Measurements from ENCODE around the gene ARSI.

ARSI gene

DNA sequence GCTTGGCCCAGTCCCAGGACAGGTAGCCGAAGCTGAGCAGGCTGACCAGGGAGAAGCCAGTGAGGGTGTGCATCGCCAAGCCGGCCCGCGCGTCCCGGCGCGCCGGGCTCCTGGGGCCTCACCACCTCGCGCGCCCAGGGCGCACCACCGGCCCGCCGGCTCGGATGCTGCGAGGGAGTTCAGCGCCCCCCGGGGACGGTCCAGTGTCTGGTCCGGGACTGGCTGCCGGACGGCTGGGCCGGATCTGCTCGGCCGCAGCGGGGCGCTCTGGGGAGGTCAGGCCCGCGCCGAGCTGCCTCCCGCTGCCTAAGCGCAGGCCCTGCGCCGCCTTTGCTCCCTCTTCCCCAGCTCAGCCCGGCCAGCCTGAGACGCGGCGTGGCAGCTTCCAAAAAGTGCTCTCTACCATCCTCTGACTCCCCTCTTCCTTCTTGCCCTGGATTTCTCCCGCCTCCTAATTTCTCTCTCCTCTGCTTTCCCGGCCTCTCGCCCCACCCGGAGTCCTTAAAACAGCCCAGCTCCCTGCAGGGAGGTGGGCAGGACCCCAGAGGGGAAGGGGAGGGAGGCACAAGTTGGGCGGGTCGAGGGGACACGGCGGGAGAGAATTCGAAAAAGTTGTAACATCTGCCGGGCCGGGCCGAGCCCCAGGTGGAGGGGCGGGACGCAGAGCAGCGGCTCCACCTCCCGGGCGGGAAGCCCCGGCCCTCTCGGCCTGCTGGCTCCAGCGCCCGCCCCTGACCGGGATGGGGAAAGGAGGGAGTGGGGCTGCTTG, at the start of gene ARSI:
ARSI (minus strand) TSS at position 605 of the 769 bp plus-strand sequence; CDS start at position 73, 532 bp downstream.
- DNase-seq, result no peak

DNA sequence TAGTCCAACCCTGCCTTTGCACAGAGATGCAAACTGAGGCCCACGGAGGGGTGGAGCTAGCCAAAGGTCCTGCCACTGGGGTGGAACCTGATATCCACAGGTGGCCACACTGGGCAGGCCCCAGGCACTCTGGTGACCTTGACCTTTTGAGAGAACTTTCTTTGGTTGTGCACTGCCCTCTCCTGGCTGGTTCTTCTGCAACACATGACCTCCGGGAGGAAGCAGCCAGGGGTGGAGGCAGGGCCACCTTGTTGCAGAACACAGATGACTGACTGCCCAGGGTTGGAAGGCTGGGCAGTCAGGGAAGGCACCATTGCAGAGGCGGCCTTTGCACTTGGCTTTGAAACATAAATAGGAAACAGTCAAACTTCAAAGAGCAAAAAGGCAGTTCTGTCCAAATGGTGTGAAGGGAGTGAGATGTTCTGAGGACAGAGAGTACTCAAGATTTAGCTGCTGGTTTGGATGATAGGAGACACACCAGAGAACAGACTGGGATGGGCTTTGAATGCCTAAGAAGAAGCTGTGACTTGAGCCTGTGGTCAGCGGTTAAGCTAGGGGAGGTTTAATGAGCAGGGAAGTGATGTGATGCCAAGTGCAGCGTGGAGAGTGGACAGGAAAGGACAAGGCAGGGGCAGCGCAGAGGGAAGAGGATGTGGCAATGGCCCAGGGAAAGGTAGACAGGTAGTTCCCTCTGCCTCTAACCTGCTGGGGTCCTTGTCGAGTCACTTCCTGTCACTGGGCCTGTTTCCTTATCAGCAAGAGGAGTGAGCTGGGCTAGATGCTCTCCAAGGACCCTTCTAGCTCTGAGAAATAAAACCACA, 48.0 kb upstream of the ARSI start:
- no peak for DNase-seq

DNA sequence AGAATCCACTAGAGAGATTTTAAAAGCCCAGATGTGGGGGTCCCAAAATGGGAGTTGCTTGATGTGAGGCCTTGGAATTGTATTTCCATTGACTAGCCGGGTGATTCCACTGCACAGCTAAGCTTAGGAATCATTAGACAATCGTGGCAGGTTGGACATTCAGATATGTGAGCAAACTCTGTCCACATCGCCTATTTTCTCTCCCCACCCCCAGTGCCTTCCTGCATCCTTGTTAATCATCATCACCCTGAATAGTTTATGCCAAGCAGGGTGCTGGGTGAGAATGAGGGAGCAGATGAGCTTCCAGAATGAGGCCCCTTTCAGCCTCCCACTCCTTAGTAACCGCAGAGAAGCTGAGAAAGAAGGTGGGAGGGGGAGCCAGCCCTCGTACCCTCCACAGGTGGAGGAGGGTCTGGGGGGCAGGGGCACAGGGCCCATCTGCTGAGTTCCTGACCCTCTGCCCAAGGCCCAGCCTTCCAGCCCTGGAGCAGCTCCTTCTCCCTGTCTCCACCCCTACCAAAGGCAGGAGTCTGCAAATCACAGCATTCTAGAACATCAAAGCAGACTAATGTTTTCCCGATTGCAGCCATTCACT, 47.1 kb upstream of the ARSI start:
- DNase-seq, result no peak

DNA sequence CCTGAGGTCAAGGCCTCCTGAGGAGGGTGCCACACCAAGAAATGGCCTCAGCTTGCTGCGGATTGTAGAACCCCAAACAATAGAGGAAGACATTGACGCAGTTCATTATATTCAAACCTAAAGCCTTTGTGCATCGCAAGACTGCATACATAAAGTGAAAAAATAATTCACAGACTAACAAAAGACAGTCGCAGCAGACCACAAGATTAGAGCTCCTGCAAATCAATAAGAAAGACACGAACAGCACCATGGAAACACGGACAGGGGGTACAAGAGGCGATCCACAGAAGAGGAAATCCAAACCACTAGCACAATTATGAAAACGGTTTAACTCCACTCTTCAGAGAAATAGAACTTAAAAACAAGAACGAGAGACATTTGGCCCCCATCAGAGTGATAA, 44.7 kb upstream of the ARSI start:
- no peak for DNase-seq

DNA sequence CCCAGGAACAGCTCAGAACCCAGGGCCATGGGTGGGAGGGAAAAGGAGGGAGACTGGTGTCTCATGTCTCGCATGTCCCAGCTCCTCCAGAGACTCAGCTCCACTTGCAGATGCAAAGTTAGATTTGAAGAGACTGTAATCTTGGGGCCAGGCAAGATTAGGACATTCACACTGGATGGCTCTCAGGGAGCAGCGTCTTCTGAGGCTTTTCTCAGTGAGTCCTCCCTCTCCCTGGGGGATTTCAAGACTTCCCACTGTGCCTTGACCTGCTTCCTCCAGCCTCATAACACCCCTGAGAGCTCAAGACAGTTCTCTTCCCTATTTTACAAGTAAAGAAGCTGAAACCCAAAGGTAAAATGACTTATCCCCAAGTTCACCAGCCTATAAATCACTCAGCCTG, 44.3 kb upstream of the ARSI start:
- no peak for DNase-seq

DNA sequence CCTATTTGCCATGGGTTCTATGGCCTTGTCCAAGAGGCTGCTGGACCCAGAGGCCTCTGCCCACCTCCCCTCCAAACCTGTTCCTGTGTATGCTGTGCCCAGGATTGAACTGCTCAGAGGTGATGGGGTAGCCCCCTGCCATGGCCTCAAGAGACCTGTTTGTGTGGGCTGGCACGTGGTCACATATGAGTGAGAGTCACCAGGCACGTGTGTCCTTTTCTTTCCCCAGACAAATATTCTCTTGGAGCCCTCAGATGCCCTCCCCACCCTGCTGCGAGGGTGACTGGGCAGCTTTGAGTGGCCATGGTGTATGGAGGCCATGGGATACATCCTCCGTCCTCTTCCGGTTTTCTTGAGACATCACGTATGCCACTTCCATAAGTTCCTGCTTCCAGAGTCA, 43.9 kb upstream of the ARSI start:
- no peak for DNase-seq

DNA sequence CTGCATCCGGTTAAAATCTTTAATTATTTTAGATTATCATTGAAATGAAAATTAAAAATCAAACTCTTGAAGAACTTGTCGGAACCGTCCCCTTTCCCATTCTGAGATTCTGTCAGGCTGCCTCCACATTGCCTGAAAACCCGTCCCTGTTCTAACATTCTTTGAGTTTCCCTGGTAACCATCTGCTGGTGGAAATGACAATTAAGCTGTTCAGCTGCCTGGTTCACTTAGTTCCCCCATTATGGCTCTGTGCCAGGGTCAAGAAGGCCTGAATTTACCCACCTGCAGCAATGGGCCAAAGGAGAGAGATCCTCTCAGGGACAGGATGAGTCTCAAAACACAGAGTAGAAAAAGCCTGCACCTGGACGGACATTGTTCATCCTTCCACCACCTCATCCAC, 43.0 kb upstream of the ARSI start:
- no peak for DNase-seq

DNA sequence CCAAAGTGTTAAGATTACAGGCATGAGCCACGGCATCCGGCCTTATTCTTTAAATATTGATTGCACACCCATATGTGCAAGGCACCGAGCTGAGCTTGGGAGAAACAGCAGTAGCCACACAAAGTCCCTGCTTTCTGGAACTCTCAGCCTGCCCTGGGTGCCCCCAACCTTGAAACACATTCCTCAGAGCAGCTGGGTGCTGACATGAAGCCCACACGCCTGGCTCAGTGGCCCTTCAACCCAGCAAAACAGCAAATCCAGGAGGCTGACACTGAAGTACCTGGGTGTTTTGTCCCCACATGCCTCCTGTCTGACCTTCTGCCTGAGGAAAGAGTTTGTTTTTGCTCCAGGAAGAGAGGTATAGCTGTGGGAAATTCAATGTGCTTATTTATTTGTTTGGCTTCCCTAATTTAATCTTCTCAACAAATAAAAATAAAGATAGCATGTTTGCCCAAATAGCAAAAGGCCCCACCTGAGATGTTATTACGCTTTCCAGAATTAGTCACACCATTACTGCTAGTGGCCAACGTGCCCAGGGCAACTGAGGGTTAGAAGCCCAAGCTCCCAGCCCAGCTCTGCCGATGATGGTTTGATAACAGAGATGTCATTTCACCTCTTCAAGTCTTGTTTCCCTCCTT, 41.4 kb upstream of the ARSI start:
- no peak for DNase-seq

DNA sequence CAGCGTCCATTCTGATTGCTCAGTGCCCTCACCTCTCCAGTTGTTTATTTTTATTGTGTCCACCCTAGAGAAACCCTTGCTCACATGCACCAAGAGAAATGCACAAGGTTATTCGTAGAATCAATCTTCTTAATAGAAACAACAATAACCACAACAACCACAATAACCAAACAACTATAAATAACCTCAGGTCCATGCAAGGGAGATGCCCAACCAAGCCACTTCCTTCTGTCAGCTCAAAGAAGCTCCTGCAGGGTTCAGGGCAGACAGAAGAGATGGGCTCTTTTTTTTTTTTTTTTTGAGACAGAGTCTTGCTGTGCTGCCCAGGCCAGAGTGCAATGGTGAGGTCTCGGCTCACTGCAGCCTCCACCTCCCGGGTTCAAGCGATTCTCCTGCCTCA, 39.9 kb upstream of the ARSI start:
- no peak for DNase-seq

DNA sequence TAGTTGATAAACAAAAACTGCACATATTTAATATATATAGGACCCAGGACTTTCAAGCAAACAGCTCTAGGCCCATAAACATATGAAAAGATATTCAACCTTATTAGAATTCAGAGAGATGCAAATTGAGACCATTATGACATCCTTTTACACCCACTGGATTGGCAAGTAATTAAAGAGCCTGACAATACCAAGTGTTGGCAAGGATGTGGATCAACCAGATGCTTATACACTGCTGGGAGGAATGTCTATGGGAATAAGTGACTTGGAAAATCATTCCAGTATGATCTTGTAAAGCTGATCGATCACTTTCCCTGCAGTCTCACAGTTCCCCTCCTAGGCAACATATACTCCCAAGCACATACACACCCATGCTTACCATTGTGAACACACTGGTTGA, 39.3 kb upstream of the ARSI start:
- no peak for DNase-seq

DNA sequence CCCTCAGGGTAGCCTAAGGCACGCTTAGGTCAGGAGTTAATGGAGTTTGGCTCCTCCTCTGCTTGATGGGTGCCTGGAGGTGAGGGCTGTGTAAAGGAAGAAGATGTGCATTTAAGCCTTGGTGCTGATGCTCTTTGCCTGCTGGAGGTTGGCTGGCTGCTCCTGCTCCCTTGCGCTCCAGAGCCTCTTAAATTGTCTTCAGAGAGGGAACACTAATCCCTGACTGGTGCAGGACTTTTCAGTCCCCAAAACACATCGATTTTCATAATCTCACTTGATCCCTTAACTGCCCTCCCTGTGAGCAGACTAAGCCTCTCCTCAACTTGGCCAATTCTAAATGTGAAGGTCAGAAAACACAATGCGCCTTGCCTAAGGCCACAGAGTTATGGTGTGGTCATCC, 38.6 kb upstream of the ARSI start:
- DNase-seq, result no peak

DNA sequence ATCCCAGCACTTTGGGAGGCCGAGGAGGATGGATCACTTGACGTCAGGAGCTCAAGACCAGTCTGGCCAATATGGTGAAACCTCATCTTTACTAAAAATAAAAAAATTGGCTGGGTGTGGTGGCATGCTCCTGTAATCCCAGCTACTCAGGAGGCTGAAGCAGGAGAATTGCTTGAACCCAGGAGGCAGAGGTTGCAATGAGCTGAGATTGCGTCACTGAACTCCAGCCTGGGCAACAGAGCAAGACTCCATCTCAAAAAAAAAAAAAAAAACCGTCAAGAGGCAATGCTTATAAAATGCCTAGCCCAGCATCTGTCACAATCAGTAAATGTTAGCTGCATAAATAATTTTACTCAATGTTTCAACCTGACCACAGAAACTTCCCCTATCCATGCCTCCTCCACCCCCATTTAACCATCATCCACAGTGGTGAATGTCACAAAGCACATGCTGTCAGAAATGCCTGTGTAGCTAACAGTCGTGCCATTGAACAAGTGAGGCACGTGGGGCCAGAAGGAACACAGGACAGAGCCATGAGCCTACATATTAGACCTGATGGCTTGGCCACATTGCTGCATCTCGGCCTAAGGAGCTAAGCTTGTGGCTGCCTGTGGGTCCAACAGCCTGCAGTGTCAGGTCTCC, 38.0 kb upstream of the ARSI start:
- no peak for DNase-seq

DNA sequence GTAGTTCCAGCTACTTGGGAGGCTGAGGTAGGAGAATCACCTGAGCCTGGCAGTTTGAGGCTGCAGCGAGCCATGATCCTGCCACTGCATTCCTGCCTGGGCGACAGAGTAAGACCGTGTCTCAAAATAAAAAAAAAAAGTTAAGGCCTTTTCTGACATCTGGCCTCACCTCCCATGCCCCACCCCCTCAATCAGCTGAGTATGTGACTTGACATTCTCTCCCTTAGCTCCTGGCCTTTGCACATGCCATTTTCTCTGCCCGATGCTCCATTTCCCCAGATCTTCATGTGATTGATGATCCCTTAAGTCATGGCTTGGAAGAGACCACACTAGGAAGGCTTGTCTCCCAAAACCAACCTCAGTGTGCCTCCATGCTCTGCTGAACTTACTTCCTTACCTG, 37.1 kb upstream of the ARSI start:
- no peak for DNase-seq

DNA sequence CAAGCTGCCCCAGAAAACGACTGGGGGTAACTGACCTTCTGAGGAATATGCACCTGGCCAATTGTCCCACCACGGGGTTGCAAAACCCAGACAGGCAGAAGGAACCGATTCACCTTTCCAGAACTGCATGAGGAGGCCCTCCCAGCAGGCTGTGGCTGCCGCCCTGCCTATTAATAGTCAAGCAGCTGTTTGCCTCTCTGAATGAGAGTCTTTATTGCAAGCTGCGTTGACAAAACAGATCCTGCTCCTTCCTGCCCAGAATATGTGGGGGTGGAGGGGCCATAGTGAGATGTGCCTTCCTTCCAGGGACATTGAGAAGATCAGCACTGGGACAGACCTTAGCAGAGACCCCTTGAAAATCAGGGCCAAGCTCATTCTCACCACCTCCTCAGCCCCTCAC, 36.5 kb upstream of the ARSI start:
- no peak for DNase-seq

DNA sequence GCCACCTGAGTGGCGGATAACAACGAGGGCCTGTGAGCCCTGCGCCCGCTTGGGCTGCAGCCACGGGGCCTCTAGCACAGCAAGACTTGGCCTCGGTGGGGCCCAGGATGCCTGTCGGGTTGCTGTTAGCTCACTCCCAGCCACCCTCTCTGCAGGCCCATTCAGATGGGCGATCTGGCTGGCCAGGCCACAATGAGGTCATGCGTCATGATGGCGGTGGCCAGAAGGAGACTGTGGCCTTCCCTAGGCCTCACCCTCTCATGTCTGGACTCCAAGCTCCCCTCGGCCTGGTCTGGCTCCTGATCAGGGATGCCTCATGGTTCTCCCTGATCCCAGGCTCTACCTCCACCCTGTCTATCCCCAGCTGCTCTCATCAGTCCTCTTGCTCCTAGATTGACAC, 35.8 kb upstream of the ARSI start:
- DNase-seq, result no peak

DNA sequence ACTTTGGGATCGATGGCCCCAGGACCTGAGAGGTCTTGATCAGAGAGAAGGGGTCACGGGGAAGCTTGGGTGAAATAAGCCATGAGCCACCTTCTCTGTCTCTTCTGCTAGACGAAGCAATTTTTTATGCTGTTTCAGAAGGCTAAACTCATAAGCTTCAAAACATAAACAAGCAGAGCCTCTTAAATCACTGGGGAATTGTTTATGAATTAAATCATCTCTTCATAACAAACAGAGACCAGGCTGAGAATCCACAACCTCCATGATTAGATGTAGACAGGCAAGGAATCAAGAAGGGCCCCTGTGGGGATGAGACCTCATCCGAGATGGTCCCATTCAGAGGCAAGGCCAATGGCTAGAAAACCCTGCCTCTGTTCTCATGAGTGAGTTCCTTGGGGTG, 33.1 kb upstream of the ARSI start:
- no peak for DNase-seq

DNA sequence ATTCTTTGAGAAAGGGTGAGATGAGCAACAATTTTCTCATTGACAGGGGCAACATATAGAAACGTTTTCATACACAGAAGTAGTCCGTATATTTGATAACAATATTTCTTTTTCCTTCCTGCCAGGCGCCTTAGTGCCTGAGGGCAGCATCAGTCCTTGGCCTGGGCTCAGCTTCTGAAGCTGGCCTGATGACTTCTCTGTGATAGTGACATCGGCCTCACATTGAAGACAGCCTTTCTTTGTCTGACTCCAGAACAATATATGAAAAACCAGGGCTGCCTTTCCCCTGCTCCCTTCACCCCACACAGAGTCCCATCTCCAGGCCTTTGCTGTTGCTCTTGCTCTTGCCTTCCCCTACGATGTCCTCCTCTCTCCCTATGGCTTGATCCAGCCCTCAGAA, 30.7 kb upstream of the ARSI start:
- no peak for DNase-seq

DNA sequence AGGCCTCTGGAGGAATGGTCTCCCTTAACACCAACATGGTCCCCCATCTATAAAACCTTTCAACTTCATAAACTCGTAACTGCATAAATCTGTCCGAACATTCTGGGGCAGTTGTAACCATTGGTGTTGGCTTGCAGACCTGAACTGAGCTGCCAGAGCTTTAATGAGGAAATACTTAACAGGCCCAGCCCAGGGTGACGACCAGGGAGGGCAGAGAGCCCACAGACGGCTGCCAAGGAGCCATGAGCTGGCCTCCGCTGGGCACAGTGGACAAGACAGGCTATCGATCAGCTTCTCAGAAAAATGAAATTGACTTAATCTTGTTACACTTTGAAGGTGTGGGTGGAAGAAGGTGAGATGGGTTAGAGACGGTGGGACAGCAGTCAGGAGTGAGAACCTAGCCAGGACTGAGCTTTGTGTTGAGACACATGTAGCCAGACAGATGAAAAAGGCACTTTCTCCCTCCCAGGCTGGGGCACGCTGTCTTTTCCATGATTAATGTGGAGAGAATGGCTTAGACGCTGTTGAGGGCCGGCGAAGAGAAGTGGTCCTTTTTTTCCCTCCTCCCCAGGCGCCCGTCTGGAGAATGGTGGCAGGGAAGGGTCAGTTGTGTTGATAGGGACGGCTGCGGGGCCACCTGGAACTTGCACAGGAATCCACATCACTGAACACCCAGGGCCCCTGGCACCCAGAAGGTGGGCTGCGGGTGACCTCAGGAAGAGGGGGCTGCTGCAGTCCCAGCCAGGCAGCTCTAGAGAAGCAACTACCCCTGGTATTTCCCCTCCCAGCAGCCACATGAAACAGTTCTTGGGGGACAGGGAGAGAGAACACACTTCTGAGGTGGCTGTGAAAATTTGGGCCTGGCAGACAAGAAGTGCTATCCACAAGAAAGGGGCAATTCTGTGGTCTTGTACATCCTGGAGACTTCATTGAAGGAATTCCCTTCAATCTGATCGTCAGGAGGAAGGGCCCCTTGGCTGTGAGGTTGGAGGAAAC, 27.5 kb upstream of the ARSI start:
- DNase-seq, result no peak

DNA sequence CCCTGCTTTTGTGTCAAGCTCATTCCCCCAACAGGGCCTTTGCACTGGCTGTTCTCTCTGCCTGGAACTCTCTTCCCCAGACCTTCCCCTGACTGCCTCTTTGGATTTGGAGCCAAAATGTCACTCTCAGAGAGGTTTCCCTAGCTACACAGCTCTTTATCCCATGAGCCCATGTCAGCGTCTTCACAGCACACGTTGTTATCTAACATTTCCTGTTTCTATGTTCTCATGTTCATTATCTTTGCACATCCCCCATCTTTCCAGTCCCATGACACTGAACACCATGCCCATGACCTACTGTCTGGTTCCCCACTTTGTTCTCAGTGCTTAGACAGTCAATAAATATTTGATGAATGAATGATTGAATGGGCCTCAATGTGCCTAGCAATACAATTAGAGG, 26.3 kb upstream of the ARSI start:
- no peak for DNase-seq

DNA sequence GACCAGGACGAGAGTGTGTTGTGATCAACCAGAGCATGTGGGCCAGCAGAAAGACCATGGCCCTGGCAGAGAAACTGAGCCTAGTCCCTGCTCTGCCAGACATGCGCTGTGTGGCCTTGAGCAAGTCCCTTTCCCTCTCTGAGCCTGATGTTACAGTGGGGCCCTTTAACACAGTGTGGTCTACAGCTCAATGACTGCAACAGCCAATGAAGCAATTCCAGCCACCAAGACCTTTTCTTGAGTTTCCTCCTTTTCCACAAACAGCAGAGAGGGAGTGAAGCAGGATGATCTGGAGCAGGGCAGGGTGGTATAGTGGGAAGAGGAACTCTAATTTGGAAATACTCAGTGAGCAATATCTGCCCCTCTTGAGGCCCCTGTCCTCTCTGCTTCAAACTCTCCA, 25.8 kb upstream of the ARSI start:
- no peak for DNase-seq

DNA sequence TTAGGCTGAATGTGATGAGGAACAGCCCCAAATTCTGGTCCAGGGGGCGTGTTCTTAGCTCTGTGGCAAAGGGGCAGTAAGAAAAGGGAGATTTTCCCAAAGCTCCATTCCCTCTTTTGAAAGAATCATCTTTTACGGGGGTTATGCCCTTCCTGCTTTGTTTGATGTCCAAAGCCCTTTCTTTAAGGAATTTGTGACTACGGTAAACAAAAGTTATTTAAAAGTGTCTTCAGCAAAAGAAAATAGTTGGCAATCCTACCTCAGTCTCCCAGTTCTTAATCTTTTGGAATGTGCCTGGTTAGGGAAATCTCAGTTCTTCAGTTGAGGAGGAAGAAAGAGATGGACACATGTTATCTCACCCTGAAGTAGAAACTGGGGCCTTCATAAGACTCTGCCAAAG, 24.4 kb upstream of the ARSI start:
- no peak for DNase-seq

DNA sequence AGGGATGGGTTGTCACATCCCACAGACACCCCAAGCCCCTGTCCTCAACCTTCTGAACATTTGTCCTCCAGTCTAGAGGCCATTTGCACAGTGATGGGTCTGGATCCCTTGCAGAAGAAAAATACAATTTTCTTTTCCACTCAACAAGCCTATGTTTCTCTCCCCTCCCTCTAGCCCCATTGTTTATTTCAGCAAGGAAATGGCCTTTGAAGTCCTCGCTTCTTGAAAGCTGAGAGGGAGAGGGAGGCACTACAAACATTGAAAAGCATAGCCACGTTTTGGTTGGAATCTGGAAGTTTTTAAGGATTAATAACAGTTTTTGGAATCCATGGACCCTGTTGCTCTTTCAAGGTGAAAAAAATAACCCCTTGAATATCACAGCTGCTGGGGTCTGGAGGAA, 24.0 kb upstream of the ARSI start:
- DNase-seq, result no peak
